Astrocyte (in vitro differentiated cells and primary cell): ENCODE measurements around the gene TAPBPL.

Experiments
- EZH2 ChIP-seq: IDR thresholded peaks from 2 replicates; pipeline ENCODE4 v1.6.1; 2012; ENCODE audit warnings: mild to moderate bottlenecking, low read length, inconsistent platforms; ENCODE audit not compliant: insufficient read depth
- TF ChIP-seq, protein P1 (sequence below): IDR thresholded peaks from 2 replicates; pipeline ENCODE4 v1.5.1; 2011; ENCODE audit warnings: low read depth, mild to moderate bottlenecking, inconsistent platforms, low read length, moderate library complexity; ENCODE audit not compliant: insufficient read depth

DNA sequence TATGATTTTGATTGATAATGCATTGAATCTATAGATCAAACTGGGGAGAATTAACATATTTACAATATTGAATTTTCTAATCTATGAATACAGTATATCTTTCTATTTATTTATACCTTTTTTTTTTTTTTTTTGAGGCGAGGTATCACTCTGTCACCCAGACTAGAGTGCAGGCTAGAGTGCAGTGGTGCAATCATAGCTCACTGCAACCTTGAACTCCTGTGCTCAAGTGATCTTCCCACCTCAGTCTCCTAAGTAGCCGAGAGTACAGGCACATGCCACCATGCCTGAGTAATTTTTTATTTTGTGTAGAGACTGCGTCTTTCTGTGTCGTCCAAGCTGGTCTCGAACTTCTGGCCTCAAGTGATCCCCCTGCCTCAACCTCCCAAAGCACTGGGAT, 47.5 kb upstream of the TAPBPL start:
- TF ChIP-seq, protein P1, sequence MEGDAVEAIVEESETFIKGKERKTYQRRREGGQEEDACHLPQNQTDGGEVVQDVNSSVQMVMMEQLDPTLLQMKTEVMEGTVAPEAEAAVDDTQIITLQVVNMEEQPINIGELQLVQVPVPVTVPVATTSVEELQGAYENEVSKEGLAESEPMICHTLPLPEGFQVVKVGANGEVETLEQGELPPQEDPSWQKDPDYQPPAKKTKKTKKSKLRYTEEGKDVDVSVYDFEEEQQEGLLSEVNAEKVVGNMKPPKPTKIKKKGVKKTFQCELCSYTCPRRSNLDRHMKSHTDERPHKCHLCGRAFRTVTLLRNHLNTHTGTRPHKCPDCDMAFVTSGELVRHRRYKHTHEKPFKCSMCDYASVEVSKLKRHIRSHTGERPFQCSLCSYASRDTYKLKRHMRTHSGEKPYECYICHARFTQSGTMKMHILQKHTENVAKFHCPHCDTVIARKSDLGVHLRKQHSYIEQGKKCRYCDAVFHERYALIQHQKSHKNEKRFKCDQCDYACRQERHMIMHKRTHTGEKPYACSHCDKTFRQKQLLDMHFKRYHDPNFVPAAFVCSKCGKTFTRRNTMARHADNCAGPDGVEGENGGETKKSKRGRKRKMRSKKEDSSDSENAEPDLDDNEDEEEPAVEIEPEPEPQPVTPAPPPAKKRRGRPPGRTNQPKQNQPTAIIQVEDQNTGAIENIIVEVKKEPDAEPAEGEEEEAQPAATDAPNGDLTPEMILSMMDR = no peak
- TF ChIP-seq EZH2 = no peak
